PFSK-1 (cell line): ENCODE data around the gene CD1C.

Experiments
- FOXP2 ChIP-seq: optimal IDR thresholded peaks from 2 replicates; pipeline ENCODE3; 2011; ENCODE audit warnings: borderline replicate concordance, control low read depth, inconsistent platforms; ENCODE audit not compliant: insufficient read depth; ENCODE audit errors: extremely low read length, extremely low read depth
- POLR2AphosphoS5 ChIP-seq: IDR thresholded peaks from 2 replicates; pipeline ENCODE4 v1.6.1; 2012; ENCODE audit warnings: low read depth, mild to moderate bottlenecking, control low read depth, low read length, moderate library complexity
- REST ChIP-seq, 2 experiments: IDR thresholded peaks; 2 replicates each; pipeline versions ENCODE4 v1.6.1 to v1.8.0; 2011 to 2012; ENCODE audit warnings: low read depth in 2 of 2, low read length in 2 of 2, control low read depth in 1 of 2, inconsistent platforms in 1 of 2, mild to moderate bottlenecking in 1 of 2, moderate library complexity in 1 of 2; ENCODE audit not compliant: insufficient read depth in 1 of 2
- SIN3A ChIP-seq: IDR thresholded peaks from 2 replicates; pipeline ENCODE4 v1.6.1; 2012; ENCODE audit warnings: mild to moderate bottlenecking, low read length, moderate library complexity, borderline replicate concordance; ENCODE audit not compliant: insufficient read depth
- TAF1 ChIP-seq: IDR thresholded peaks from 2 replicates; pipeline ENCODE4 v1.6.1; 2012; ENCODE audit warnings: low read length, control low read depth, borderline replicate concordance; ENCODE audit not compliant: insufficient read depth

CD1C gene

GRCh38 chr1:158295791-158296190 is 6.1 kb downstream of the CD1C start:
- TF ChIP-seq FOXP2 (no peak), REST (IDR thresholded peaks at IDR 0.05; ENCODE audit: insufficient read depth in 1 of 2, low read depth in 2 of 2, low read length in 2 of 2) (no peak), TAF1 (no peak), POLR2AphosphoS5 (no peak), SIN3A (no peak)

DNA sequence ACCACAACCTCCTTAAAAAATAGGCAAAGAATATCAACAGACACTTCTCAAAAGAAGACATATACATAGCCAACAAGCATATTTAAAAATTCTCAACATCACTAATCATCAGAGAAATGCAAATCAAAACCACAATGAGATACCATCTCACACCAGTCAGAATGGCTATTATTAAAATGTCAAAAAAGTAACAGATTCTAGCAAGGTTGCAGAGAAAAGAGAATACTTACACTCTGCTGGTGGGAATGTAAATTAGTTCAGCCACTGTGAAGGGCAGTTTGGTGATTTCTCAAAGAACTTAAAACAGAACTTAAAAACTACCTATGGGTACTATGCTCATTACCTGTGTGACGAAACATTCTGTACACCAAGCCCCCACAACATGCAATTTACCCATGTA is 20.9 kb downstream of the CD1C start:
- TF ChIP-seq REST (IDR thresholded peaks at IDR 0.05; ENCODE audit: insufficient read depth in 1 of 2, low read depth in 2 of 2, low read length in 2 of 2) (no peak), POLR2AphosphoS5 (no peak), TAF1 (no peak), FOXP2 (no peak), SIN3A (no peak)

DNA sequence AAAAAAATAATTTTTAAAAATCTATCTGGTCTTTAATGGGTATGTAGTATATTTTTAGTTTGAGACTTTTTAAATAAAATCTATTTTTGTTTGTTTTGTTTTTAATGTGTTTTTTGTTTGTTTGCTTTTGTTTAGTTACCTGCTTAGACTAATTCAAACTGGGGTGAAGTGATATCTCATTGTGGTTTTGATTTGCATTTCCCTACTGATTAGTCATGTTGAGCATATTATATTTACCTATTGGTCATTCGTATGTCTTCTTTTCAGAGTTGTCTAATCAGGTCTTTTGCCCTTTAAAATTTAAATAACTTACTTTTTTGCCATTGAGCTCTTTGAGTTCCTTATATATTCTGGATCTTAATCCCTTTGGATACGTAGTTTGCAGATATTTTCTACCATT is 21.3 kb downstream of the CD1C start:
- no peak for TF ChIP-seq FOXP2

DNA sequence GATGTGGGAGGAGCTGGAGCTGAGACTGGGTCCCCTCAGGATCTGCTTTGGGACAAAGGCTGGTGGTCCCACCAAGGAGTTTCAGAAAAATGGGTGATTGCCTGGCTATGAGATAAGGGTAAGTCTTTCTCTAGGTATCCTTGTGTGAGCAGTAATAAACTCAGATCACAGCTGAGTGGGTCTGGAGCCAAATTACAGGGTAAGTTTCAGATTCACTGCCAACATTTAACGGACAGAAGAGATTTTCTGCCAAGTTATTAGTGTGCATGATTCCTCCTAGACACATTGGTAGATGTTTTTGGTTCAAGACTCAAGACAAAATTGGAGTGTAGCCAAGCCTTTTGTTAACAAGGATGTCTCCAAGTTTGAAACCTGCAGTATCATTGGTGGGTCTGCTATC is 34.1 kb downstream of the CD1C start:
- TF ChIP-seq FOXP2 (no peak), SIN3A (no peak), REST (IDR thresholded peaks at IDR 0.05; ENCODE audit: insufficient read depth in 1 of 2, low read depth in 2 of 2, low read length in 2 of 2) (no peak), POLR2AphosphoS5 (no peak), TAF1 (no peak)

- TF ChIP-seq REST (IDR thresholded peaks at IDR 0.05; ENCODE audit: insufficient read depth in 1 of 2, low read depth in 2 of 2, low read length in 2 of 2) (no peak), FOXP2 (no peak), SIN3A (no peak), TAF1 (no peak), POLR2AphosphoS5 (no peak)
Measured at GRCh38 chr1:158324395-158324794, 34.7 kb downstream of the CD1C start.

DNA sequence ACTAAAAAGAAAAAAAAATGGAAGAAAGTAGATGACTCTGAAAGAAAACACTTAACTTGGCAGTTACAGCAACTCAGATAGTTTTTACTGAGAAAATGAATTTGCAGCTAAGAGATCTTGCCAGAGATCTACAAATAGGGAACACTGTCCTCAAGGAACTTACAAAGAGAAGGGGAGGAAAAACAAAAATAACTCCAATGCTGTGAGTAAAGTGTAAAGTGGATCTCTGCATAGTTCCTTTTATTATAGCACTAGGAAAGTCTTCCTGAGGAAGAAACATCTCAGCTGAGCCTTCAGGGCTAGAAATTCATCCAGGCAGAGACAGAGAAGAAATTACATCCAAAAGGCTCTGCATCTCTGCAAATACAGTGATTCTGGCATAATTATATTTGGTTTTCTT is 37.8 kb downstream of the CD1C start:
- TF ChIP-seq TAF1 (no peak), SIN3A (no peak), FOXP2 (no peak), POLR2AphosphoS5 (no peak), REST (IDR thresholded peaks at IDR 0.05; ENCODE audit: insufficient read depth in 1 of 2, low read depth in 2 of 2, low read length in 2 of 2) (no peak)
